HepG2 (cell line): ENCODE data around the gene SRSF4.

Experiments used
- DPF2 ChIP-seq: sonication (generic); formaldehyde crosslinking; IDR thresholded peaks from 2 replicates; pipeline ENCODE4 v1.4.0; 2020; ENCODE audit warnings: mild to moderate bottlenecking, low read depth, missing genetic modification reagents, borderline replicate concordance
- POLR2A ChIP-seq, 2 experiments: IDR thresholded peaks; 2 replicates each; pipeline ENCODE4 v1.6.1; 2011; ENCODE audit warnings: low read depth in 2 of 2, low read length in 2 of 2, mild to moderate bottlenecking in 1 of 2, moderate library complexity in 1 of 2; ENCODE audit not compliant: insufficient read depth in 1 of 2
- SIN3B ChIP-seq: fragments of 150-350 bp; IDR thresholded peaks from 2 replicates; pipeline ENCODE4 v1.6.1; 2014; ENCODE audit warnings: low read length
- ZBTB21 ChIP-seq: sonication (generic); formaldehyde crosslinking; IDR thresholded peaks from 2 replicates; pipeline ENCODE4 v1.4.0; 2020; ENCODE audit warnings: missing genetic modification reagents
- ZKSCAN1 ChIP-seq: fragments of 150-350 bp; IDR thresholded peaks from 2 replicates; pipeline ENCODE4 v1.6.1; 2014; ENCODE audit warnings: low read length
- ZNF768 ChIP-seq: sonication (generic); formaldehyde crosslinking; IDR thresholded peaks from 2 replicates; pipeline ENCODE4 v1.4.0; 2020; ENCODE audit warnings: missing genetic modification reagents
- TF ChIP-seq, protein P1 (sequence below): sonication (generic); formaldehyde crosslinking; IDR thresholded peaks from 2 replicates; pipeline ENCODE4 v1.4.0; 2020; ENCODE audit warnings: missing genetic modification reagents
- TF ChIP-seq, protein P2 (sequence below): sonication (generic); formaldehyde crosslinking; IDR thresholded peaks from 2 replicates; pipeline ENCODE4 v1.5.0; 2020; ENCODE audit warnings: mild to moderate bottlenecking, missing genetic modification reagents
- TF ChIP-seq, protein P3 (sequence below), 2 experiments: IDR thresholded peaks; 2 replicates each; pipeline ENCODE4 v1.6.1; 2011 to 2012; ENCODE audit warnings: low read length in 2 of 2, borderline replicate concordance in 1 of 2, low read depth in 1 of 2, mild to moderate bottlenecking in 1 of 2, moderate library complexity in 1 of 2
- TF ChIP-seq, protein P4 (sequence below): sonication (generic); formaldehyde crosslinking; IDR thresholded peaks from 2 replicates; pipeline ENCODE4 v1.8.0; 2022; ENCODE audit warnings: mild to moderate bottlenecking, missing genetic modification reagents
- TF ChIP-seq, protein P5 (sequence below): sonication (generic); formaldehyde crosslinking; IDR thresholded peaks from 2 replicates; pipeline ENCODE4 v1.5.0; 2020; ENCODE audit warnings: mild to moderate bottlenecking, missing genetic modification reagents, moderate library complexity

DNA sequence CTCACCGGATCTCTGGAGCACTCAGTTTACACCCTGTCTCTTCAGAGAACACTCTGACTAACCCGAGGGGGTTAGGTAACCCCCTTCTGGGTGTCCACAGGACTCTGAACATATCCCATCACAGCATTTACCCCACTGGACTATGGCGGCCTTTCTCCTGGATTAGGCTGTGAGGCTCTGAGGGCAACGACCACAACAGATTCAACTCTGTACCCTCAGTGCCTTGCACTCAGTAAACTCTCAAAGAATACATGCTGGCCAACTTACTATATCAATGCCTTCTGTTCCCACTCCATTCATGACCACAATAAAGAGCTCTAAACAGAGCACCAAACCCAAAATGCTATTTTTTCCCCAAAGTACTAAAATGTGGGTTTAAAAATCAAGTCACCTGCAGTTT lies 43.7 kb upstream of the SRSF4 start:
- TF ChIP-seq POLR2A (IDR thresholded peaks at IDR 0.05; ENCODE audit: insufficient read depth in 1 of 2, low read depth in 2 of 2, low read length in 2 of 2) (no peak), ZKSCAN1 (no peak), DPF2 (CRISPR knock-in tag) (no peak), ZBTB21 (no peak), ZNF768 (CRISPR knock-in tag) (no peak), SIN3B (no peak)
- TF ChIP-seq, protein P1, sequence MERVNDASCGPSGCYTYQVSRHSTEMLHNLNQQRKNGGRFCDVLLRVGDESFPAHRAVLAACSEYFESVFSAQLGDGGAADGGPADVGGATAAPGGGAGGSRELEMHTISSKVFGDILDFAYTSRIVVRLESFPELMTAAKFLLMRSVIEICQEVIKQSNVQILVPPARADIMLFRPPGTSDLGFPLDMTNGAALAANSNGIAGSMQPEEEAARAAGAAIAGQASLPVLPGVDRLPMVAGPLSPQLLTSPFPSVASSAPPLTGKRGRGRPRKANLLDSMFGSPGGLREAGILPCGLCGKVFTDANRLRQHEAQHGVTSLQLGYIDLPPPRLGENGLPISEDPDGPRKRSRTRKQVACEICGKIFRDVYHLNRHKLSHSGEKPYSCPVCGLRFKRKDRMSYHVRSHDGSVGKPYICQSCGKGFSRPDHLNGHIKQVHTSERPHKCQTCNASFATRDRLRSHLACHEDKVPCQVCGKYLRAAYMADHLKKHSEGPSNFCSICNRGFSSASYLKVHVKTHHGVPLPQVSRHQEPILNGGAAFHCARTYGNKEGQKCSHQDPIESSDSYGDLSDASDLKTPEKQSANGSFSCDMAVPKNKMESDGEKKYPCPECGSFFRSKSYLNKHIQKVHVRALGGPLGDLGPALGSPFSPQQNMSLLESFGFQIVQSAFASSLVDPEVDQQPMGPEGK, result no peak
- TF ChIP-seq, protein P2, sequence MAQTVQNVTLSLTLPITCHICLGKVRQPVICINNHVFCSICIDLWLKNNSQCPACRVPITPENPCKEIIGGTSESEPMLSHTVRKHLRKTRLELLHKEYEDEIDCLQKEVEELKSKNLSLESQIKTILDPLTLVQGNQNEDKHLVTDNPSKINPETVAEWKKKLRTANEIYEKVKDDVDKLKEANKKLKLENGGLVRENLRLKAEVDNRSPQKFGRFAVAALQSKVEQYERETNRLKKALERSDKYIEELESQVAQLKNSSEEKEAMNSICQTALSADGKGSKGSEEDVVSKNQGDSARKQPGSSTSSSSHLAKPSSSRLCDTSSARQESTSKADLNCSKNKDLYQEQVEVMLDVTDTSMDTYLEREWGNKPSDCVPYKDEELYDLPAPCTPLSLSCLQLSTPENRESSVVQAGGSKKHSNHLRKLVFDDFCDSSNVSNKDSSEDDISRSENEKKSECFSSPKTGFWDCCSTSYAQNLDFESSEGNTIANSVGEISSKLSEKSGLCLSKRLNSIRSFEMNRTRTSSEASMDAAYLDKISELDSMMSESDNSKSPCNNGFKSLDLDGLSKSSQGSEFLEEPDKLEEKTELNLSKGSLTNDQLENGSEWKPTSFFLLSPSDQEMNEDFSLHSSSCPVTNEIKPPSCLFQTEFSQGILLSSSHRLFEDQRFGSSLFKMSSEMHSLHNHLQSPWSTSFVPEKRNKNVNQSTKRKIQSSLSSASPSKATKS (CRISPR knock-in tag), result no peak
- TF ChIP-seq, protein P3, sequence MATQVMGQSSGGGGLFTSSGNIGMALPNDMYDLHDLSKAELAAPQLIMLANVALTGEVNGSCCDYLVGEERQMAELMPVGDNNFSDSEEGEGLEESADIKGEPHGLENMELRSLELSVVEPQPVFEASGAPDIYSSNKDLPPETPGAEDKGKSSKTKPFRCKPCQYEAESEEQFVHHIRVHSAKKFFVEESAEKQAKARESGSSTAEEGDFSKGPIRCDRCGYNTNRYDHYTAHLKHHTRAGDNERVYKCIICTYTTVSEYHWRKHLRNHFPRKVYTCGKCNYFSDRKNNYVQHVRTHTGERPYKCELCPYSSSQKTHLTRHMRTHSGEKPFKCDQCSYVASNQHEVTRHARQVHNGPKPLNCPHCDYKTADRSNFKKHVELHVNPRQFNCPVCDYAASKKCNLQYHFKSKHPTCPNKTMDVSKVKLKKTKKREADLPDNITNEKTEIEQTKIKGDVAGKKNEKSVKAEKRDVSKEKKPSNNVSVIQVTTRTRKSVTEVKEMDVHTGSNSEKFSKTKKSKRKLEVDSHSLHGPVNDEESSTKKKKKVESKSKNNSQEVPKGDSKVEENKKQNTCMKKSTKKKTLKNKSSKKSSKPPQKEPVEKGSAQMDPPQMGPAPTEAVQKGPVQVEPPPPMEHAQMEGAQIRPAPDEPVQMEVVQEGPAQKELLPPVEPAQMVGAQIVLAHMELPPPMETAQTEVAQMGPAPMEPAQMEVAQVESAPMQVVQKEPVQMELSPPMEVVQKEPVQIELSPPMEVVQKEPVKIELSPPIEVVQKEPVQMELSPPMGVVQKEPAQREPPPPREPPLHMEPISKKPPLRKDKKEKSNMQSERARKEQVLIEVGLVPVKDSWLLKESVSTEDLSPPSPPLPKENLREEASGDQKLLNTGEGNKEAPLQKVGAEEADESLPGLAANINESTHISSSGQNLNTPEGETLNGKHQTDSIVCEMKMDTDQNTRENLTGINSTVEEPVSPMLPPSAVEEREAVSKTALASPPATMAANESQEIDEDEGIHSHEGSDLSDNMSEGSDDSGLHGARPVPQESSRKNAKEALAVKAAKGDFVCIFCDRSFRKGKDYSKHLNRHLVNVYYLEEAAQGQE (IDR thresholded peaks at IDR 0.05; ENCODE audit: borderline replicate concordance in 1 of 2, low read depth in 1 of 2, low read length in 2 of 2), result no peak
- TF ChIP-seq, protein P4, sequence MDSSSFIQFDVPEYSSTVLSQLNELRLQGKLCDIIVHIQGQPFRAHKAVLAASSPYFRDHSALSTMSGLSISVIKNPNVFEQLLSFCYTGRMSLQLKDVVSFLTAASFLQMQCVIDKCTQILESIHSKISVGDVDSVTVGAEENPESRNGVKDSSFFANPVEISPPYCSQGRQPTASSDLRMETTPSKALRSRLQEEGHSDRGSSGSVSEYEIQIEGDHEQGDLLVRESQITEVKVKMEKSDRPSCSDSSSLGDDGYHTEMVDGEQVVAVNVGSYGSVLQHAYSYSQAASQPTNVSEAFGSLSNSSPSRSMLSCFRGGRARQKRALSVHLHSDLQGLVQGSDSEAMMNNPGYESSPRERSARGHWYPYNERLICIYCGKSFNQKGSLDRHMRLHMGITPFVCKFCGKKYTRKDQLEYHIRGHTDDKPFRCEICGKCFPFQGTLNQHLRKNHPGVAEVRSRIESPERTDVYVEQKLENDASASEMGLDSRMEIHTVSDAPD, result no peak
- TF ChIP-seq, protein P5, sequence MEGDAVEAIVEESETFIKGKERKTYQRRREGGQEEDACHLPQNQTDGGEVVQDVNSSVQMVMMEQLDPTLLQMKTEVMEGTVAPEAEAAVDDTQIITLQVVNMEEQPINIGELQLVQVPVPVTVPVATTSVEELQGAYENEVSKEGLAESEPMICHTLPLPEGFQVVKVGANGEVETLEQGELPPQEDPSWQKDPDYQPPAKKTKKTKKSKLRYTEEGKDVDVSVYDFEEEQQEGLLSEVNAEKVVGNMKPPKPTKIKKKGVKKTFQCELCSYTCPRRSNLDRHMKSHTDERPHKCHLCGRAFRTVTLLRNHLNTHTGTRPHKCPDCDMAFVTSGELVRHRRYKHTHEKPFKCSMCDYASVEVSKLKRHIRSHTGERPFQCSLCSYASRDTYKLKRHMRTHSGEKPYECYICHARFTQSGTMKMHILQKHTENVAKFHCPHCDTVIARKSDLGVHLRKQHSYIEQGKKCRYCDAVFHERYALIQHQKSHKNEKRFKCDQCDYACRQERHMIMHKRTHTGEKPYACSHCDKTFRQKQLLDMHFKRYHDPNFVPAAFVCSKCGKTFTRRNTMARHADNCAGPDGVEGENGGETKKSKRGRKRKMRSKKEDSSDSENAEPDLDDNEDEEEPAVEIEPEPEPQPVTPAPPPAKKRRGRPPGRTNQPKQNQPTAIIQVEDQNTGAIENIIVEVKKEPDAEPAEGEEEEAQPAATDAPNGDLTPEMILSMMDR, result no peak
